Left ventricle myocardium inferior (tissue), 1 donor: ENCODE measurements around the gene DNAJB13. TPM values are rescaled to one million over a fixed set of nuclear protein-coding genes. Genes with fewer than 3 reads are reported as not detected.

Experiments
- DNase-seq: peaks from one replicate; pipeline ENCODE4 v3.0.0-alpha.2; 2020
- H3K27ac ChIP-seq: fragments of 200-600 bp; replicated peaks from 2 replicates; pipeline ENCODE4 v1.8.0; 2021
- H3K27me3 ChIP-seq: fragments of 200-600 bp; 2 replicates; pipeline ENCODE4 v1.8.0; 2021; ENCODE audit warnings: low read depth
- H3K36me3 ChIP-seq: fragments of 200-600 bp; 2 replicates; pipeline ENCODE4 v1.8.0; 2021
- H3K4me1 ChIP-seq: fragments of 200-600 bp; 2 replicates; pipeline ENCODE4 v1.8.0; 2021
- H3K4me3 ChIP-seq: fragments of 200-600 bp; 2 replicates; pipeline ENCODE4 v1.8.0; 2021; ENCODE audit warnings: mild to moderate bottlenecking, moderate library complexity
- H3K9me3 ChIP-seq: fragments of 200-600 bp; replicated peaks from 2 replicates; pipeline ENCODE4 v1.8.0; 2021
- CTCF ChIP-seq: fragments of 200-600 bp; IDR thresholded peaks from 2 replicates; pipeline ENCODE4 v1.8.0; 2021; ENCODE audit warnings: antibody characterized with exemption, mild to moderate bottlenecking, borderline replicate concordance
- intact Hi-C: fragments of 100-400 bp; cut with micrococcal nuclease; formaldehyde crosslinking; loops from one replicate; pipeline ENCODE4 v1.11.0; 2022
- long read RNA-seq: library from polyadenylated mRNA; unstranded; transcript quantifications from one replicate; pipeline ENCODE4 v2.0.0, GENCODE V29; 2021
- total RNA-seq: library from RNA; stranded (reverse); fragmentation: NEBNext Ultra II Directional; extraction: Animal tissue kit (Norgen Biotek cat#: 25700); gene quantifications from one replicate; pipeline ENCODE4 v1.2.1, GENCODE V29; 2021
- donor health status: DM: no; HTN: yes; CAD: no; lungs with severe emphysema.

Gene DNAJB13
- total RNA-seq, result not detected
- long read RNA-seq, result 0 reads

GRCh38 chr11:73950869-73951710, at the start of gene DNAJB13:
Gene DNAJB13, plus strand, starts transcription at chr11:73951026. Its CDS starts 44 bp downstream, at chr11:73951070.
- Histone ChIP-seq H3K4me1 (no peaks in the 10 kb centered on the region), H3K27me3 (peaks cover 20% of the 10 kb centered on the region), H3K9me3 (no peaks in the 10 kb centered on the region), H3K36me3 (no peaks in the 10 kb centered on the region), H3K4me3 (no peak within 1 kb of the TSS), H3K27ac (no peak within 1 kb of the TSS)
- intact Hi-C loops, result no loop called here
- no peak for TF ChIP-seq CTCF
- DNase-seq, result no peak

GRCh38 chr11:73902303-73902702, 48.5 kb upstream of the DNAJB13 start:
- no peak for DNase-seq
- H3K27me3 ChIP-seq, result no peaks in the 10 kb centered on the region
- no peaks in the 10 kb centered on the region for H3K9me3 ChIP-seq
- H3K27ac ChIP-seq, result no peak overlapping the region
- intact Hi-C loops, result no loop called here
- H3K36me3 ChIP-seq, result peaks cover 64% of the 10 kb centered on the region
- TF ChIP-seq CTCF, result no peak
- peaks cover 1% of the 10 kb centered on the region for H3K4me1 ChIP-seq
- no peak overlapping the region for H3K4me3 ChIP-seq

GRCh38 chr11:73907191-73907590, 43.6 kb upstream of the DNAJB13 start:
- Histone ChIP-seq H3K27ac (no peak overlapping the region), H3K9me3 (no peaks in the 10 kb centered on the region), H3K36me3 (peaks cover 71% of the 10 kb centered on the region), H3K4me1 (peaks cover 4% of the 10 kb centered on the region), H3K27me3 (no peaks in the 10 kb centered on the region), H3K4me3 (no peak overlapping the region)
- intact Hi-C loops, result no loop called here
- DNase-seq, result no peak
- peak; percentile 49 for TF ChIP-seq CTCF

GRCh38 chr11:73912026-73912425, 38.8 kb upstream of the DNAJB13 start:
- no peak for DNase-seq
- Histone ChIP-seq H3K36me3 (peaks cover 83% of the 10 kb centered on the region), H3K27ac (no peak overlapping the region), H3K27me3 (no peaks in the 10 kb centered on the region), H3K9me3 (no peaks in the 10 kb centered on the region), H3K4me1 (peaks cover 4% of the 10 kb centered on the region), H3K4me3 (no peak overlapping the region)
- TF ChIP-seq CTCF, result no peak
- intact Hi-C loops, result no loop called here

GRCh38 chr11:73913472-73913871, 37.4 kb upstream of the DNAJB13 start:
- peaks cover 95% of the 10 kb centered on the region for H3K36me3 ChIP-seq
- intact Hi-C loops, result no loop called here
- no peak for DNase-seq

More at GRCh38 chr11:73913472-73913871, 37.4 kb upstream of the DNAJB13 start:
- no peaks in the 10 kb centered on the region for H3K27me3 ChIP-seq
- H3K4me1 ChIP-seq, result no peaks in the 10 kb centered on the region
- no peaks in the 10 kb centered on the region for H3K9me3 ChIP-seq
- no peak for TF ChIP-seq CTCF
- no peak overlapping the region for H3K27ac ChIP-seq
- no peak overlapping the region for H3K4me3 ChIP-seq
